NCI-H1092 (cell line): ENCODE measurements around the gene ZNF529.

Experiments used
- DNase-seq: peaks from one replicate; lab custom pipeline; 2025; lab: John Stamatoyannopoulos, UW

Gene ZNF529

DNA sequence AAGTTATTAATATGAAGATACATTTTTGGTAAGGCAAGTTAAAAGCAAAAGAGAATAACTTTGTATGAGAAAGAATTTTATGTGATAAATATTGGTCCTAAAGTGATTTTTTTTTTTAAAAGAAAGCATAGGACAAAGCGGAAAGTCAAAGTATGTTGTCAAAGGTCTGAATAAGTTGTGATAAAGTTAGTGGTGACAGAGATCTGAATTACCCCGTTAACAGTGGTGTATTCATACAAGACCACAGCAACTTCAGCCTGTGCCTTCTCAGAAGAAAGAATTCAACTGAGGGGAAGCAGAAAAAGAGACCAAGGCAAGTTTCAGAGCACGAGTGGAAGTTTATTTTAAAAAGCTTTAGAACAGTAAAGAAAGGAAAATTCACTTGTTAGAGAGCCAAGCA is 64.8 kb downstream of the ZNF529 start:
- no peak for DNase-seq

DNA sequence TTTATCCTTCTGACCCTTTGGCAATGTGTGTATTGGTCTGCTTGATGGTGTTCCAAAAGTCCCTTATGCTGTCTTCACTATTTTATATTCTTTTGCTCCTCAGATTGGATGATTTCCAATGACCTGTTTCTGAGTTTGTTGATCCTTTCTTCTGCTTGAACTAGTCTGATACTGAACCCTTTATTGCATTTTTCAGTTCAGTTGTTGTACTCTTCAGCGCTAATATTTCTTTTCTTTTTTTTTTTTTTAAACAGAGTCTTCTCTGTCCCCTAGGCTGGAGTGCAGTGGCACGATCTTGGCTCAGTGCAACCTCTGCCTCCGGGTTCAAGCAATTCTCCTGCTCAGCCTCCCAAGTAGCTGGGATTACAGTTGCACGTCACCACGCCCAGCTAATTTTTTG is 71.1 kb downstream of the ZNF529 start:
- no peak for DNase-seq

- DNase-seq, result no peak
These were observed 76.1 kb downstream of the ZNF529 start for GRCh38 chr19:36497001-36497400.
